Astrocyte of the cerebellum (primary cell): ENCODE measurements around the gene ADTRP.

Source experiments
- DNase-seq: peaks from one replicate; pipeline ENCODE4 v3.0.0-alpha.2; 2011; ENCODE audit warnings: low read depth
- H3K4me3 ChIP-seq: 2 replicates; pipeline ENCODE4 v1.5.1; 2011; ENCODE audit warnings: mild to moderate bottlenecking, low read depth, low read length, moderate library complexity
- CTCF ChIP-seq: IDR thresholded peaks from 2 replicates; pipeline ENCODE4 v1.5.1; 2012; ENCODE audit warnings: low read length, low read depth, moderate library complexity, mild to moderate bottlenecking; ENCODE audit errors: missing control alignments
- in situ Hi-C: cut with HindIII; loops from 2 replicates; pipeline ENCODE4 v1.10.0; 2017; ENCODE audit warnings: low sequenced_read_pairs

ADTRP gene

GRCh38 chr6:11755725-11756124 lies 22.9 kb downstream of the ADTRP start:
- no peak for TF ChIP-seq CTCF
- in situ Hi-C loops = no loop called here
- no peak overlapping the region for H3K4me3 ChIP-seq
- DNase-seq = no peak

GRCh38 chr6:11754625-11755271 lies 23.9 kb downstream of the ADTRP start:
- in situ Hi-C loops = no loop called here
- no peak for DNase-seq
- TF ChIP-seq CTCF = no peak
- H3K4me3 ChIP-seq = no peak overlapping the region

- TF ChIP-seq CTCF = no peak
- no peak for DNase-seq
- in situ Hi-C loops = no loop called here
- H3K4me3 ChIP-seq = no peak overlapping the region
Measured at GRCh38 chr6:11753798-11754197, 24.8 kb downstream of the ADTRP start.

- H3K4me3 ChIP-seq = no peak overlapping the region
- in situ Hi-C loops = no loop called here
- no peak for TF ChIP-seq CTCF
- no peak for DNase-seq
Measured at GRCh38 chr6:11752360-11752759, 26.2 kb downstream of the ADTRP start.

GRCh38 chr6:11750682-11751081 lies 27.9 kb downstream of the ADTRP start:
- no peak for TF ChIP-seq CTCF
- in situ Hi-C loops = no loop called here
- no peak overlapping the region for H3K4me3 ChIP-seq
- no peak for DNase-seq

- DNase-seq = no peak
- in situ Hi-C loops = no loop called here
- H3K4me3 ChIP-seq = no peak overlapping the region
Measured at GRCh38 chr6:11748591-11749210, 29.9 kb downstream of the ADTRP start.

More at GRCh38 chr6:11748591-11749210, 29.9 kb downstream of the ADTRP start:
- TF ChIP-seq CTCF = no peak
